B cell (primary cell): ENCODE measurements around the gene NABP1. TPM values are rescaled to one million over a fixed set of nuclear protein-coding genes. Genes with fewer than 3 reads are reported as not detected.

ENCODE experiments used
- ATAC-seq: fragments of 200-7000 bp; cut with Tn5 transposase; one replicate; pipeline ENCODE4 v1.10.0; 2021; ENCODE audit warnings: low read depth, mild to moderate bottlenecking, moderate number of reproducible peaks, moderate library complexity
- CTCF ChIA-PET: fragments of 350-600 bp; sonication (Branson Sonifier 250); formaldehyde crosslinking; loops from one replicate; lab custom pipeline; 2021; ENCODE audit warnings: antibody characterized with exemption, inconsistent platforms; lab: Charles Lee
- POLR2A ChIA-PET: fragments of 350-600 bp; sonication (Branson Sonifier 250); formaldehyde crosslinking; loops from one replicate; lab custom pipeline; 2021; ENCODE audit warnings: antibody characterized with exemption; lab: Charles Lee
- DNase-seq: peaks from one replicate; pipeline ENCODE4 v3.0.0; 2013
- H2AFZ ChIP-seq: 2 replicates; pipeline ENCODE4 v1.6.1; 2012; ENCODE audit warnings: mild to moderate bottlenecking, low read depth, low read length; ENCODE audit not compliant: insufficient read depth, poor library complexity, severe bottlenecking
- H3K27ac ChIP-seq, 2 donors: 1 replicate in 1 of 2; 2 replicates in 1 of 2; pipeline ENCODE4 v1.5.1; 2012 to 2013; ENCODE audit warnings: low read length in 2 of 2, mild to moderate bottlenecking in 2 of 2, moderate library complexity in 1 of 2
- H3K27me3 ChIP-seq, 4 experiments: fragments of 200-600 bp in 1 of 4; sonication (generic) in 1 of 4; replicated peaks in 1 of 4; 1 replicate in 2 of 4; 2 replicates in 2 of 4; pipeline versions ENCODE4 v1.6.1 to v1.7.0; 2013 to 2016; ENCODE audit warnings: low read length in 3 of 4, mild to moderate bottlenecking in 2 of 4, mixed read lengths in 1 of 4, moderate library complexity in 1 of 4; ENCODE audit not compliant: insufficient read depth in 4 of 4, control insufficient read depth in 3 of 4; ENCODE audit errors: control extremely low read depth in 1 of 4
- H3K36me3 ChIP-seq, 2 experiments: replicated peaks in 1 of 2; 1 replicate in 1 of 2; 2 replicates in 1 of 2; pipeline versions ENCODE4 v1.6.1 to v1.7.1; 2013; ENCODE audit warnings: low read length in 1 of 2; ENCODE audit not compliant: insufficient read depth in 2 of 2, control insufficient read depth in 1 of 2; ENCODE audit errors: control extremely low read depth in 1 of 2, extremely low read depth in 1 of 2
- H3K4me1 ChIP-seq, 2 donors: fragments of 200-600 bp in 1 of 2; sonication (generic) in 1 of 2; 1 replicate in 1 of 2; 2 replicates in 1 of 2; pipeline versions ENCODE4 v1.5.1 to v1.6.1; 2013 to 2017; ENCODE audit warnings: low read length in 2 of 2; ENCODE audit not compliant: control insufficient read depth in 2 of 2, insufficient read depth in 2 of 2
- H3K4me2 ChIP-seq: replicated peaks from 2 replicates; pipeline ENCODE3; 2012; ENCODE audit warnings: mild to moderate bottlenecking, low read depth, low read length; ENCODE audit not compliant: poor library complexity, severe bottlenecking
- H3K4me3 ChIP-seq, 5 experiments: fragments of 200-600 bp in 1 of 5; sonication (generic) in 1 of 5; 1 replicate in 3 of 5; 2 replicates in 2 of 5; pipeline versions ENCODE4 v1.5.1 to v1.7.0; 2011 to 2016; ENCODE audit warnings: low read length in 4 of 5, mild to moderate bottlenecking in 4 of 5, low read depth in 2 of 5, control low read depth in 1 of 5, moderate library complexity in 1 of 5; ENCODE audit not compliant: insufficient read depth in 1 of 5; ENCODE audit errors: control extremely low read depth in 1 of 5, extremely low read depth in 1 of 5
- H3K79me2 ChIP-seq: fragments of 200-600 bp; sonication (generic); one replicate; pipeline ENCODE4 v1.6.0; 2016; ENCODE audit warnings: low read length; ENCODE audit not compliant: control insufficient read depth, insufficient read depth
- H3K9ac ChIP-seq: fragments of 200-600 bp; sonication (generic); 2 replicates; pipeline ENCODE4 v1.6.1; 2017; ENCODE audit warnings: mild to moderate bottlenecking, low read length, moderate library complexity
- H3K9me3 ChIP-seq, 3 donors: one replicate each; pipeline versions ENCODE4 v1.6.1 to v1.7.1; 2013; ENCODE audit warnings: low read length in 2 of 3; ENCODE audit not compliant: control insufficient read depth in 2 of 3, insufficient read depth in 1 of 3; ENCODE audit errors: control extremely low read depth in 1 of 3
- H4K20me1 ChIP-seq: 2 replicates; pipeline ENCODE4 v1.6.0; 2012; ENCODE audit warnings: mild to moderate bottlenecking, low read length; ENCODE audit not compliant: insufficient read depth, control insufficient read depth, poor library complexity, severe bottlenecking
- H3K27ac Mint-ChIP-seq: one replicate; pipeline ENCODE4 v1.8.0; 2021; ENCODE audit warnings: mixed read lengths
- H3K27me3 Mint-ChIP-seq: one replicate; pipeline ENCODE4 v1.8.0; 2021; ENCODE audit warnings: mixed read lengths
- H3K4me1 Mint-ChIP-seq: one replicate; pipeline ENCODE4 v1.8.0; 2021; ENCODE audit warnings: mixed read lengths
- H3K4me3 Mint-ChIP-seq: one replicate; pipeline ENCODE4 v1.8.0; 2021; ENCODE audit warnings: mixed read lengths
- H3K9me3 Mint-ChIP-seq: one replicate; pipeline ENCODE4 v1.8.0; 2022; ENCODE audit warnings: mixed read lengths; ENCODE audit not compliant: insufficient read depth
- EZH2 ChIP-seq: IDR thresholded peaks from 2 replicates; pipeline ENCODE4 v1.6.1; 2012; ENCODE audit warnings: borderline replicate concordance, low read depth, mild to moderate bottlenecking, moderate library complexity, low read length; ENCODE audit not compliant: insufficient read depth, poor library complexity, severe bottlenecking
- intact Hi-C: fragments of 100-400 bp; cut with micrococcal nuclease; formaldehyde crosslinking; loops from one replicate; pipeline ENCODE4 v1.10.0; 2022
- polyA plus RNA-seq: library from polyadenylated mRNA; depleted of rRNA; stranded (reverse); fragments of >200 nt; gene quantifications from 2 replicates; pipeline ENCODE4 v1.2.3, GENCODE V29; 2012
- small RNA-seq: library from RNA; depleted of rRNA; stranded (forward); fragments of <200 nt; gene quantifications from one replicate; pipeline ENCODE3, GENCODE V24; 2012; ENCODE audit warnings: low replicate concordance, low read depth; ENCODE audit not compliant: insufficient read length
- total RNA-seq, 2 donors: library from RNA; stranded (reverse); fragments of 120-200 nt in 1 of 2; gene quantifications; 1 replicate in 1 of 2; 2 replicates in 1 of 2; pipeline versions ENCODE4 v1.2.3 to v1.2.4, GENCODE V29; 2013 to 2022
- TF ChIP-seq, protein P1 (sequence below): fragments of 200-600 bp; IDR thresholded peaks from one replicate; pipeline ENCODE4 v1.8.0; 2022; ENCODE audit warnings: antibody characterized with exemption, mild to moderate bottlenecking

Gene NABP1
- total and polyA plus RNA-seq, 2 donors (not counting 1 experiment from before 2014, with no cell fraction given), result 7.2 to 56.4 TPM

- CTCF ChIA-PET, result no interaction called here
- Histone ChIP-seq H3K4me2 (no peak overlapping the region), H3K4me3 (no peak overlapping the region), H3K79me2 (no peaks in the 10 kb centered on the region), H4K20me1 (no peaks in the 10 kb centered on the region), H3K9ac (no peak overlapping the region), H3K9me3 (no peaks in the 10 kb centered on the region), H3K36me3 (no peaks in the 10 kb centered on the region), H2AFZ (no peak overlapping the region), H3K27me3 (peaks cover 0 to 4% (median 2%) of the 10 kb centered on the region in 4 experiments), H3K4me1 (no peaks in the 10 kb centered on the region), H3K27ac (no peak overlapping the region)
- no peaks in the 10 kb centered on the region for H3K4me1 Mint-ChIP-seq
- H3K9me3 Mint-ChIP-seq, result no peaks in the 10 kb centered on the region
- POLR2A ChIA-PET, result no interaction called here
- H3K4me3 Mint-ChIP-seq, result no peak overlapping the region
- H3K27me3 Mint-ChIP-seq, result peaks cover 3% of the 10 kb centered on the region
- ATAC-seq (no peak), DNase-seq (no peak)
- TF ChIP-seq, protein P1, sequence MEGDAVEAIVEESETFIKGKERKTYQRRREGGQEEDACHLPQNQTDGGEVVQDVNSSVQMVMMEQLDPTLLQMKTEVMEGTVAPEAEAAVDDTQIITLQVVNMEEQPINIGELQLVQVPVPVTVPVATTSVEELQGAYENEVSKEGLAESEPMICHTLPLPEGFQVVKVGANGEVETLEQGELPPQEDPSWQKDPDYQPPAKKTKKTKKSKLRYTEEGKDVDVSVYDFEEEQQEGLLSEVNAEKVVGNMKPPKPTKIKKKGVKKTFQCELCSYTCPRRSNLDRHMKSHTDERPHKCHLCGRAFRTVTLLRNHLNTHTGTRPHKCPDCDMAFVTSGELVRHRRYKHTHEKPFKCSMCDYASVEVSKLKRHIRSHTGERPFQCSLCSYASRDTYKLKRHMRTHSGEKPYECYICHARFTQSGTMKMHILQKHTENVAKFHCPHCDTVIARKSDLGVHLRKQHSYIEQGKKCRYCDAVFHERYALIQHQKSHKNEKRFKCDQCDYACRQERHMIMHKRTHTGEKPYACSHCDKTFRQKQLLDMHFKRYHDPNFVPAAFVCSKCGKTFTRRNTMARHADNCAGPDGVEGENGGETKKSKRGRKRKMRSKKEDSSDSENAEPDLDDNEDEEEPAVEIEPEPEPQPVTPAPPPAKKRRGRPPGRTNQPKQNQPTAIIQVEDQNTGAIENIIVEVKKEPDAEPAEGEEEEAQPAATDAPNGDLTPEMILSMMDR, result no peak
- no peak for TF ChIP-seq EZH2
- intact Hi-C loops, result no loop called here
- H3K27ac Mint-ChIP-seq, result no peak overlapping the region
Measured at GRCh38 chr2:191730263-191730662, 52.3 kb downstream of the NABP1 start.

Small RNAs within 50 kb of the gene (small RNA-seq; reads per million reads assigned to genes)
- gene RF02271, result not detected

Other genes with a start within 250 kb of the NABP1 start
- not detected in 2 replicates for gene CAVIN2, start 169.0 kb downstream of the NABP1 start, total RNA-seq
- 0.15 and 0.92 TPM in 2 replicates for gene CAVIN2, start 169.0 kb downstream of the NABP1 start, polyA plus RNA-seq